Nephron progenitor cell (in vitro differentiated cells): ENCODE results near the gene RCCD1.

Experiments
- DNase-seq: peaks from one replicate; pipeline ENCODE4 v3.0.0; 2021
- H3K27ac Mint-ChIP-seq: 2 replicates; pipeline ENCODE4 v1.8.0; 2021; ENCODE audit warnings: mild to moderate bottlenecking, moderate library complexity, mixed read lengths
- H3K27me3 Mint-ChIP-seq: 2 replicates; pipeline ENCODE4 v1.8.0; 2021; ENCODE audit warnings: mild to moderate bottlenecking, low read depth, mixed read lengths; ENCODE audit not compliant: poor library complexity
- H3K36me3 Mint-ChIP-seq: 2 replicates; pipeline ENCODE4 v1.8.0; 2021; ENCODE audit warnings: low read depth, mixed read lengths
- H3K4me1 Mint-ChIP-seq: 2 replicates; pipeline ENCODE4 v1.8.0; 2021; ENCODE audit warnings: mixed read lengths
- H3K4me3 Mint-ChIP-seq: 2 replicates; pipeline ENCODE4 v1.8.0; 2021; ENCODE audit warnings: mild to moderate bottlenecking, moderate library complexity, mixed read lengths
- H3K9me3 Mint-ChIP-seq: 2 replicates; pipeline ENCODE4 v1.8.0; 2021; ENCODE audit warnings: mild to moderate bottlenecking, moderate library complexity, mixed read lengths
- TF ChIP-seq, protein P1 (sequence below): fragments of 200-600 bp; sonication (generic); IDR thresholded peaks from 2 replicates; pipeline ENCODE4 v1.5.0; 2021; ENCODE audit warnings: antibody characterized with exemption

The RCCD1 gene, protein sequence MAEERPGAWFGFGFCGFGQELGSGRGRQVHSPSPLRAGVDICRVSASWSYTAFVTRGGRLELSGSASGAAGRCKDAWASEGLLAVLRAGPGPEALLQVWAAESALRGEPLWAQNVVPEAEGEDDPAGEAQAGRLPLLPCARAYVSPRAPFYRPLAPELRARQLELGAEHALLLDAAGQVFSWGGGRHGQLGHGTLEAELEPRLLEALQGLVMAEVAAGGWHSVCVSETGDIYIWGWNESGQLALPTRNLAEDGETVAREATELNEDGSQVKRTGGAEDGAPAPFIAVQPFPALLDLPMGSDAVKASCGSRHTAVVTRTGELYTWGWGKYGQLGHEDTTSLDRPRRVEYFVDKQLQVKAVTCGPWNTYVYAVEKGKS

DNA sequence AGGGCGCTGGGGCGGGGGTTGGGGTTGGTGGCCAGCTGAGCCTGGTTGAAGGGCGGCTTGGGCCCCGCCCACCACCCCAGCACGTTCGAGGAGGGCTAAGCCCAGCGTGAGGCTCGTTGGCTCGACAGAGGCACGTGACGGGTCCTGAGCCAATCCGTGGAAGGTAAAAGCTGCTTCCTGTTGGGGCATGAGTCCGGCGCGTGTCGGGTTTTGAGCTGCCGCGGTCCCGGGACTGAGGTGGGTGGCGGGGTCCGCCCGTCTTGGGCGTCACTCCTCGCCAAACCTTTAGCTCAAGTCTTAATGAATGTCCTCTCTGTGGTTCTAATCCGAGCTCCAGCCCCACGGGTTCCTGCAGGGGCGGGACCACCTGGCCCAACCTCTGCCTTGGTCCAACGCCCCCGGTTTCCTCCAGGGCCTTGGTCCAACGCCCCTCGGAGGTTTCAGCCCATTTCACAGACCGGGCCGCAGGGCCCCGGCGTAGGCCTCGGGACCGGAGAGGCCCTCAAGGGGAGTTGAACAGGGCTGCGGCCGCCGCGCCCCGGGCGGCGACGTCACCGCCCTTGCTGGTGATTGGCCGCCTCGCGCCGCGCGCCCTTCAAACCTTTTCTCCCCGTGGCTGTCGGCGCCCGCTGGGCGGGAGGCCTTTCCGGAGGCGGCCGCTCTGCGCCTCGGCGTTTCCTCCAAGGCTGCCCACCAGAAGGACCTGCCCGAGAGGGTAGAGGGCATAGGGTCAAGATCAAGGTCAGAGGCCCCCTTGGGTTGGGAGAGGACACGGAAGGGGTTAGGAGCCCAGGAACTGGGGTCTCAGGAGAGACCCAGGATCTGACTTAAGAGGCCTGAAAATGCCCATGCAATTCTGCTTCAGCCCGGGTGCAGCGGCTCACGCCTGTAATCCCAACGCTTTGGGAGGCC is at the start of gene RCCD1:
RCCD1 (plus strand) TSS at position 173 of the 912 bp plus-strand sequence. CDS start 1,851 bp downstream, outside the sequence.
- H3K4me1 Mint-ChIP-seq, result peaks cover 16% of the 10 kb centered on the region
- H3K27me3 Mint-ChIP-seq, result peaks cover 19% of the 10 kb centered on the region
- DNase-seq, result peak; percentile 88
- H3K27ac Mint-ChIP-seq, result peak within 1 kb of the TSS; percentile 81
- peak within 1 kb of the TSS; percentile 80 for H3K4me3 Mint-ChIP-seq
- no peaks in the 10 kb centered on the region for H3K9me3 Mint-ChIP-seq
- H3K36me3 Mint-ChIP-seq, result peaks cover 33% of the 10 kb centered on the region
- TF ChIP-seq, protein P1, sequence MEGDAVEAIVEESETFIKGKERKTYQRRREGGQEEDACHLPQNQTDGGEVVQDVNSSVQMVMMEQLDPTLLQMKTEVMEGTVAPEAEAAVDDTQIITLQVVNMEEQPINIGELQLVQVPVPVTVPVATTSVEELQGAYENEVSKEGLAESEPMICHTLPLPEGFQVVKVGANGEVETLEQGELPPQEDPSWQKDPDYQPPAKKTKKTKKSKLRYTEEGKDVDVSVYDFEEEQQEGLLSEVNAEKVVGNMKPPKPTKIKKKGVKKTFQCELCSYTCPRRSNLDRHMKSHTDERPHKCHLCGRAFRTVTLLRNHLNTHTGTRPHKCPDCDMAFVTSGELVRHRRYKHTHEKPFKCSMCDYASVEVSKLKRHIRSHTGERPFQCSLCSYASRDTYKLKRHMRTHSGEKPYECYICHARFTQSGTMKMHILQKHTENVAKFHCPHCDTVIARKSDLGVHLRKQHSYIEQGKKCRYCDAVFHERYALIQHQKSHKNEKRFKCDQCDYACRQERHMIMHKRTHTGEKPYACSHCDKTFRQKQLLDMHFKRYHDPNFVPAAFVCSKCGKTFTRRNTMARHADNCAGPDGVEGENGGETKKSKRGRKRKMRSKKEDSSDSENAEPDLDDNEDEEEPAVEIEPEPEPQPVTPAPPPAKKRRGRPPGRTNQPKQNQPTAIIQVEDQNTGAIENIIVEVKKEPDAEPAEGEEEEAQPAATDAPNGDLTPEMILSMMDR, result no peak

DNA sequence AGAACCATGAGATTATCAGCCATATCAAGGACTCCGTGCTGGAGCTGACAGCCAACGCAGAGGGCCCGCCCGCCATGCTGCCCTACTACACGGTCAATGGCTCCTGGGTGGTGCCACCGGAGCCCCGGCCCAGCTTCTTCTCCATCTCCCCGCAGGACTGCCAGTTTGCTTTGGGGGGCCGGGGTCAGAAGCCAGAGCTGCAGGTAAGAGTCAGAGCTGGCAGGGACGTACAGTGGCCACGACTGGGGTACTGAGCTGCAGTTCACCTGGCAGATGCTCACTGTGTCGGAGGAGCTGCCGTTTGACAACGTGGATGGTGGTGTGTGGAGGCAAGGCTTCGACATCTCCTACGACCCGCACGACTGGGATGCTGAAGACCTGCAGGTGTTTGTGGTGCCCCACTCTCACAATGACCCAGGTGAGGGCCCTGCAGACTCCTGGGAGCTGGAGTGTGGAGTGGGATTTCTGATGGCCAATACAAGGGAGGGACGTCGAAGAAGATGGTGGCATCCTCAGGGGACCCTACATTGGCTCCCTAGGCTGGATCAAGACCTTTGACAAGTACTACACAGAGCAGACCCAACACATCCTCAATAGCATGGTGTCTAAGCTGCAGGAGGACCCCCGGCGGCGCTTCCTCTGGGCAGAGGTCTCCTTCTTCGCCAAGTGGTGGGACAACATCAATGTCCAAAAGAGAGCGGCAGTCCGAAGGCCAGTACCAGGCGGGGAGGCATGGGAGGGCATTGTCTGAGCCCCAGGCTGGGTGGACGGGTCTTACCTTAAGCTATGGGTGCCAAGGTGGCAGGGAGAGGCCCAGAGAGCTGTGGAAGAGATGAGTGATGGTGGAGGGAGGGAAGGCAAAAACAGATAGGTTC is 49.1 kb upstream of the RCCD1 start:
- TF ChIP-seq, protein P1, result no peak
- no peak for DNase-seq
- H3K27ac Mint-ChIP-seq, result no peak overlapping the region
- peaks cover 32% of the 10 kb centered on the region for H3K36me3 Mint-ChIP-seq
- no peak overlapping the region for H3K4me3 Mint-ChIP-seq
- H3K9me3 Mint-ChIP-seq, result no peaks in the 10 kb centered on the region
- peaks cover 25% of the 10 kb centered on the region for H3K4me1 Mint-ChIP-seq
- peaks cover 17% of the 10 kb centered on the region for H3K27me3 Mint-ChIP-seq

DNA sequence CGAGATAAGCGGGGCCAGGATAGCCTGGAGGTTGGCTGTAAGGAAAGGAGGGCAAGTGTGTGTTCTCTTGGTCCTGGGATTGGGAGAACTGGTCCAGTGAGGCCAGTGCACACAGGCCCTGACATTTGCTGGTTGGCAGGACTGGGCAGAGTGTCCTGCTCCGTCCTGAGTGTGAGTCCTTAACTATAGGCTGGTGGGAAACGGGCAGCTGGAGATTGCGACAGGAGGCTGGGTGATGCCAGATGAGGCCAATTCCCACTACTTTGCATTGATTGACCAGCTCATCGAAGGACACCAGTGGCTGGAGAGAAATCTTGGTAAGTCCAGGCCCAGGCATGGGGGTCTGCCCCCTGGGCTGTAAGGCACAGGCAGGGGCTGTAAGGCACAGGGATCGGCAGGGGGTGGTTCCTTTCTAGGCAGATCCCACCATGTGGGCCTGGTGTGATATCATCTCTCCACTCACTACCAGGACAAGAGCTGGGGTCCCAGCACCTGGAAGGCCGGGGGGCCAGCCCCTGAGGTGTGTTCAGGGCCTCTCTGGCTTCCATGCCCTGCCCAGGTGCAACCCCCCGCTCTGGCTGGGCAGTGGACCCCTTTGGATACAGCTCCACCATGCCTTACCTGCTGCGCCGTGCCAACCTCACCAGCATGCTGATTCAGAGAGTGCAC is 48.4 kb upstream of the RCCD1 start:
- no peaks in the 10 kb centered on the region for H3K9me3 Mint-ChIP-seq
- H3K4me1 Mint-ChIP-seq, result peaks cover 21% of the 10 kb centered on the region
- H3K36me3 Mint-ChIP-seq, result peaks cover 32% of the 10 kb centered on the region
- TF ChIP-seq, protein P1, result no peak
- no peak for DNase-seq
- no peak overlapping the region for H3K4me3 Mint-ChIP-seq
- peaks cover 14% of the 10 kb centered on the region for H3K27me3 Mint-ChIP-seq
- H3K27ac Mint-ChIP-seq, result no peak overlapping the region

DNA sequence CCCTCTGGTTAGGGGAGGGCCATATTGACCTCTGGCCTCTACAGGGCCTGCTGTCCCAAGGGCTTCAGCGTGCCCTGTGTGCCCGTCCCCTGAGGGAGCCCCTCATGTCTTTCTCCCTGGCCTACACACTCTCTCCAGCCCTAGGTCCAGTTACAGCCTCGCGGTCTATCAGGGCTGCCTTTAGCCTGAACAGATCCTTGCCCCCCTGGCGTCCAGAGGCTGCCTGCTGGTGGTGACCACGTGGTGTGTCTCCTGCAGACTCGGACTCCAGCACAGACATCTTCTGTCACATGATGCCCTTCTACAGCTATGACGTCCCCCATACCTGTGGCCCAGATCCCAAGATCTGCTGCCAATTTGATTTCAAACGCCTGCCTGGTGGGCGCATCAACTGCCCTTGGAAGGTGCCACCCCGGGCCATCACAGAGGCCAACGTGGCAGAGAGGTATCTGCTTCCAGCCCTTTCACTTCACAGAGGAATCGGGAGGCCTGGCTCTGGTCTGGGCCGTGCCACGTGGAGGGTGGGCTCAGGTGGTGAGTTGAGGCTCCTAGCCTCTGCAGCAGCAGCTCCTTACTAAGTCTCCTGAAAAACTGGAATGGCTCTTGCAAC is 47.5 kb upstream of the RCCD1 start:
- TF ChIP-seq, protein P1, result no peak
- no peak overlapping the region for H3K4me3 Mint-ChIP-seq
- no peaks in the 10 kb centered on the region for H3K9me3 Mint-ChIP-seq
- no peak overlapping the region for H3K27ac Mint-ChIP-seq
- peaks cover 32% of the 10 kb centered on the region for H3K36me3 Mint-ChIP-seq
- peaks cover 12% of the 10 kb centered on the region for H3K4me1 Mint-ChIP-seq
- peaks cover 13% of the 10 kb centered on the region for H3K27me3 Mint-ChIP-seq
- DNase-seq, result no peak
